ENCODE data around the gene GSK3A. TPM values are rescaled to one million over a fixed set of nuclear protein-coding genes. Genes with fewer than 3 reads are reported as not detected.

GSK3A gene
- total RNA-seq, 1 experiment from 2014 or later, result 44.7 TPM

GRCh38 chr19:42281146-42281826 lies 38.9 kb upstream of the GSK3A start:
- DNase-seq (ENCODE audit: low read depth), result peak; percentile 65

GRCh38 chr19:42280815-42281145 lies 38.4 kb upstream of the GSK3A start:
- peak; percentile 57 for DNase-seq (ENCODE audit: low read depth)

- DNase-seq (ENCODE audit: low read depth), result peak; percentile 95
Measured at GRCh38 chr19:42279902-42280814, 37.8 kb upstream of the GSK3A start.

GRCh38 chr19:42279155-42279901 lies 36.9 kb upstream of the GSK3A start:
- no peak for DNase-seq (ENCODE audit: low read depth)

- no peak for DNase-seq (ENCODE audit: low read depth)
Measured at GRCh38 chr19:42278452-42279154, 36.2 kb upstream of the GSK3A start.

GRCh38 chr19:42277821-42278451 lies 35.5 kb upstream of the GSK3A start:
- DNase-seq (ENCODE audit: low read depth), result peak; percentile 76

- peak; percentile 25 for DNase-seq (ENCODE audit: low read depth)
Measured at GRCh38 chr19:42276821-42277220, 34.4 kb upstream of the GSK3A start.

GRCh38 chr19:42276284-42276683 lies 33.9 kb upstream of the GSK3A start:
- DNase-seq (ENCODE audit: low read depth), result no peak

GRCh38 chr19:42275517-42275916 lies 33.1 kb upstream of the GSK3A start:
- no peak for DNase-seq (ENCODE audit: low read depth)

GRCh38 chr19:42275103-42275502 lies 32.7 kb upstream of the GSK3A start:
- DNase-seq (ENCODE audit: low read depth), result no peak

GRCh38 chr19:42274065-42274682 lies 31.8 kb upstream of the GSK3A start:
- no peak for DNase-seq (ENCODE audit: low read depth)

GRCh38 chr19:42273407-42274064 lies 31.1 kb upstream of the GSK3A start:
- no peak for DNase-seq (ENCODE audit: low read depth)

- no peak for DNase-seq (ENCODE audit: low read depth)
Measured at GRCh38 chr19:42272989-42273406, 30.6 kb upstream of the GSK3A start.

GRCh38 chr19:42272535-42272897 lies 30.1 kb upstream of the GSK3A start:
- DNase-seq (ENCODE audit: low read depth), result no peak

GRCh38 chr19:42271861-42272534 lies 29.6 kb upstream of the GSK3A start:
- DNase-seq (ENCODE audit: low read depth), result no peak

- DNase-seq (ENCODE audit: low read depth), result no peak
Measured at GRCh38 chr19:42271045-42271419, 28.6 kb upstream of the GSK3A start.

GRCh38 chr19:42270346-42271044 lies 28.1 kb upstream of the GSK3A start:
- peak; percentile 81 for DNase-seq (ENCODE audit: low read depth)

GRCh38 chr19:42269478-42270345 lies 27.3 kb upstream of the GSK3A start:
- no peak for DNase-seq (ENCODE audit: low read depth)
